Measurements from ENCODE around the gene TSHZ1.

The TSHZ1 gene

DNA sequence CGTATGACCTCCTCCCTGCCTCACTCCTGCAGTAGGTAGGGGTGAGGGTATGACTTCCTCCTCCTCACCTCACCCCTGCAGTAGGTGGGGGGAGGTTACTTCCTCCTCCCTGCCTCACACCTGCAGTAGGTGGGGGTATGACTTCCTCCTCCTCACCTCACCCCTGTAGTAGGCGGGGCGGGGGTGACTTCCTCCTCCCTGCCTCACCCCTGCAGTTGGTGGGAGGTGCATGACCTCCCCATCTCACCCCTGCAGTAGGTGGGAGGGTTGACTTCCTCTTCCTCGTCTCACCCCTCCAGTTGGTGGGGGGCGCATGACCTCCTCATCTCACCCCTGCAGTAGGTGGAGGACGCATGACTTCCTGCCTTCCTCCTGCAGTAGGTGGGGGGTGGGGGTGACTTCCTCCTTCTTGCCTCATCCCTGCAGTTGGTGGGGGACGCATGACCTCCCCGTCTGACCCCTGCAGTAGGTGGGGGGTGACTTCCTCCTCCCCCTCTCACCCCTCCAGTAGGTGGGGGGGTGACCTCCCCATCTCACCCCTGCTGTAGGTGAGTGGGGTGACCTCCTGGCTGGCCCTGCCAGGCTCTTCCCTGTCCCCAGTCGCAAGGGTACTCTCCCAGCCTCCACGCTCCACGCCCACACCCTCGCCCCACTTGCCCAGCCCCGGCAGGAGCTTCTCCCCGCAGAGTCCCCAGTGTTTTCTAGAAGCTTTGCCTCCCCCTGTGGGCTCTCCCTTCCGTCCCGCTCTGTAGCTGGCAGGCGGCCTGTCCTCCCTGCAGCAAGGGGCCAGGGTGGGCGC lies 39.3 kb downstream of the TSHZ1 start:
- DNase-seq, result no peak

GRCh38 chr18:75250471-75250821 lies 39.8 kb downstream of the TSHZ1 start:
- DNase-seq, result no peak

GRCh38 chr18:75251466-75251865 lies 40.9 kb downstream of the TSHZ1 start:
- DNase-seq, result no peak

- no peak for DNase-seq
Observed at GRCh38 chr18:75252136-75252535, 41.5 kb downstream of the TSHZ1 start.

GRCh38 chr18:75253043-75253442 lies 42.4 kb downstream of the TSHZ1 start:
- no peak for DNase-seq

DNA sequence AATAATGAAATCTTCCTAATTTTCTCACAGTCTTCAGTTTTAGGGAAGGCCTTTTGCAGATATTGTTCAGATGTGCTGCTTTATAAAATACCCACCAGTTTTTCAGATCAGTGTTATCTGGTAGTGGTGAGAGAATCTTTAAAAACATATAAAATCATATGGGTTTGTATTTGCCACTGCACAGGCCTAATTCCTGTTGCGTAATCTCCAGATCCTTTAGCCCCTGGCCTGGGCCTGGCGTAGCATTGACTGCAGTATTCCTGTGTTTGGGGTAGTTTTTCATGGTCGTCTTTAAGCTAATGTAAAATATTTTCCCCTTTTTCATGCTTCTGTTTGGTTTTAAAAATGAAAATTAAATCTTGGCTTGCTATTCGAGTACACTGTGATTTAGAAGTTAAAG lies 43.2 kb downstream of the TSHZ1 start:
- no peak for DNase-seq

DNA sequence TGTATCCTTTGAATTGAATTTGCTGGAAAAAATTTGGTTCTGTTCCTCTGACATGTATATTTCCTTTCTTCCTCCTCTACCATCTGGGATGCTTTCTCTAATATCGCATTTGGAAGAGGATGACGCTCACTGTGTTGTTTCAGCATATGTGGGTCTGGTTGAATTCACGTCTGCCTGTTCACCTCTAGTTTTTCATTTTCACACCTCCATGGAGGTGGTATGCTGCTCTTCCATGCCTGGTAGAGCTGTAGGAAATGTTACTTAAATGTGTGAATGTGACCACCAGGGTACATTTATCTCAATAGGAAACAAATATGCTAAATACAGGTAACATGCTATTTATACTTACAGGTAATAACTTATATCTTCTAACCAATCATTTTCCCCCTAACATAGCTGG lies 44.5 kb downstream of the TSHZ1 start:
- no peak for DNase-seq

- no peak for DNase-seq
Observed at GRCh38 chr18:75256376-75256775, 45.8 kb downstream of the TSHZ1 start.

- DNase-seq, result no peak
Observed at GRCh38 chr18:75257605-75258004, 47.0 kb downstream of the TSHZ1 start.

GRCh38 chr18:75261430-75262223 lies 51.0 kb downstream of the TSHZ1 start:
- DNase-seq, result no peak

- no peak for DNase-seq
Observed at GRCh38 chr18:75262511-75262910, 51.9 kb downstream of the TSHZ1 start.

- no peak for DNase-seq
Observed at GRCh38 chr18:75264195-75264594, 53.6 kb downstream of the TSHZ1 start.

DNA sequence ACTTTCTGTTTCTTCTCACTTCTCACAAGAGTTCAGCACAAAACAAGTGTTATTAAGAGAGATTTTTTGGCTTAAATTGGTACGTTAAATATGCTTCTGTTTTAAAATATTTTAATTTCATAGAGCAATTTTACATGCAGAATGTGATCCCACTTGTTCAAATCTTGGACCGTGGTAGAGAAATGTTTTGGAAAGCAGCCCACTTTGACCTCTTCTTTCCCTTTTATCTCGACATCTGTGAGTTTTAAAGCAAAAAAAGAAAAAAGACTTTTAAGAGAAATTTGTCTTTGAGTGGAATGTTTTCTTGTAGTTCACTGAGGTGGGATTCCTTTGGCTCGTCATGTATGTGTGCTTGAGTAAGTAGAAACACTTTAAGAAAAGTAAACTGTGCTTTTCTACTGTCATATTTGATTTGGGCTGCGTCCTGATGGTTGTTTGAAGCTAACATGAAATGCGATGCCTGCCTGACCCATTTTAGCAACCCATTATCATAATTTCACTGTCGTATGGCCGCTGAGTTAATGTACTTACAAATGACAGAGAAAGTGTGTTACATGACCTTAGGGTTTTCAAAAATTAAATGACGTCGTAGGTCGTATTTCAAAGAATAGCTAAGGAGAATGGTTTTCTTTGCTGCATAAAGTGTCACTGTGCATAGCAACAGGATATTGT lies 54.5 kb downstream of the TSHZ1 start:
- no peak for DNase-seq

GRCh38 chr18:75265872-75266271 lies 55.3 kb downstream of the TSHZ1 start:
- no peak for DNase-seq

GRCh38 chr18:75267643-75268363 lies 57.2 kb downstream of the TSHZ1 start:
- no peak for DNase-seq

GRCh38 chr18:75268364-75268646 lies 57.7 kb downstream of the TSHZ1 start:
- no peak for DNase-seq

DNA sequence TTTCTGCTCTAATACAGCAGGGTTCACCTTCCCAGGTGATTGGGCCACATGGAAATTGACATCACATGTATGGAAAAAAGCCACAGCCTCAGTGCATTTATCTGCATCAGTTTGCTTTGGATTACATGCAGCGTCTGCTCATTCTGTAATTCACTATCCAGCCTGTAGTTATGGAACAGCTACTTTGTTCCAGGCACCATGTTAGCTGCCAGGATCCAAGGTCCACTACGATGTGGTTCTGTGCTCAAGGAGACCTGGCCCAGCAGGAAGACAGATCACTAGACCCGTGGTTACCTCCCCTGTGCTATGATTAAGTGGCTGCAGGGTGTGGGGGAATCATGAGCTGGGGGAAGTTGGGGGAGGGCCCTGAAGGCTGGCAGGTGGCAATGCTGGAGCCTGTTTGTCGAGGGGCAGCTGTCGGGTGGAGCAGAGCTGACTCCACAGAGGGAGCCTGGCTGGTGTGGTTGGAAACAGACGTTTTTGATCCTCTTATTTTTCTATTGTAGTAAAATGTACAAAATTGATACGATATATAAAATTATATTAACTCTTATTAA lies 58.6 kb downstream of the TSHZ1 start:
- DNase-seq, result no peak

- DNase-seq, result no peak
Observed at GRCh38 chr18:75269696-75270095, 59.1 kb downstream of the TSHZ1 start.

DNA sequence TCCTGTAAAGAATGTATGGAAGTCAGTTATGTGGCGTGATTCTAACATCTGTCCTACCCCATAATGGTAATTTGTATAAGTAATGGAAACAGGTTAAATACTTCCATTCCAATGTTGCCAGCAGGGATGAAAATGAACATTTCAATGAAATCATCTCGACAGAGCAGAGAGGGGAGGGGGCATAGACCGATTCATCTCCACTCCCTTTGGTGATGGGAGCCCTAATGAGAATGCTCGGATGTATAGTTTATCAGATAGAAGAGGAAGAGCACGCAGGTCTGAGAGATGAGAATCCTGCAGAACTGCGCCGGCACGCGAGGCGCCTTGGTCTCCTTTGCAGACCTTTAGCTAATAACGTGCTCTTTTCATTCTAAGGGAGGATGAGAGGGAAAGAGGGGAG lies 61.4 kb downstream of the TSHZ1 start:
- DNase-seq, result no peak

- DNase-seq, result no peak
Observed at GRCh38 chr18:75273817-75274216, 63.2 kb downstream of the TSHZ1 start.

- no peak for DNase-seq
Observed at GRCh38 chr18:75275226-75275625, 64.6 kb downstream of the TSHZ1 start.

GRCh38 chr18:75276818-75277609 lies 66.4 kb downstream of the TSHZ1 start:
- DNase-seq, result no peak
